Sigmoid colon (tissue), 3 donors: Measurements from ENCODE around the gene HLF.

ENCODE experiments used
- CTCF ChIP-seq, 4 experiments: fragments of 450-650 bp in 3 of 4; fragments of 200-600 bp in 1 of 4; IDR thresholded peaks; one replicate each; pipeline ENCODE4 v1.5.1; 2016 to 2019; ENCODE audit warnings: antibody characterized with exemption in 4 of 4, mild to moderate bottlenecking in 3 of 4, moderate library complexity in 2 of 4
- POLR2A ChIP-seq, 2 donors: fragments of 450-650 bp; IDR thresholded peaks; one replicate each; pipeline ENCODE4 v1.6.1; 2016; ENCODE audit warnings: antibody characterized with exemption in 2 of 2, mild to moderate bottlenecking in 2 of 2, moderate library complexity in 2 of 2

- TF ChIP-seq POLR2A (IDR thresholded peaks at IDR 0.05) (no peak), CTCF (IDR thresholded peaks at IDR 0.05) (no peak)
Observed at GRCh38 chr17:55267777-55268648, 3.3 kb downstream of the HLF start.
